Measurements from ENCODE around the gene PFDN5. TPM values are rescaled to one million over a fixed set of nuclear protein-coding genes. Genes with fewer than 3 reads are reported as not detected.

The PFDN5 gene
- total RNA-seq, 2 donors from 2014 or later: 322 to 403 TPM

DNA sequence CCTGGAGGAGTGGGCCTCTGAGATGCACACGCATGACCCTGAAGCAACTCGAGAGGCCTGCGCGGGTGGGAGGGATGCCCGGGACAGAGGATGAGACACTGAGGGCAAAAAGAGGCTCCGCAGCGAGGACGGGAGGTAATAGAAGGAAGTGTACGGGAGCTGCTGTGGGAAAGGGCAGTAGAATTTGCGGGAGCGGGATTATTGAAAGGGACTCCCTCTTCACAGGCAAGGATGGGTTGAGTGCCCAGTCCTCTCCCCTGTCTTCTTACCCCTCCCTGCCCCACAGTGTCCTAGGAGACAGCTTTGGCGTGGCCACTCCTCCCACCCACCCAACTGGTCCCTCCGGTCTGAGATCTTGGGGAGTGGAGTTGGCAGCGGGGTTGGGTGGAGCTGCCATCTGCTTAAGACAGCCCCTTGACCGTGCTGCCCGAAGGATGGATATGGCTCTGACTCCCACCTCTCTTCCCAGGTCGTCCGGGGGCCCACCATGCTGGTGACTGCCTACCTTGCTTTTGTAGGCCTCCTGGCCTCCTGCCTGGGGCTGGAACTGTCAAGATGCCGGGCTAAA is 42.9 kb upstream of the PFDN5 start:
- Histone ChIP-seq H3K4me1 (ENCODE audit: control insufficient read depth, insufficient read depth, low read length) (peaks cover 3% of the 10 kb centered on the region), H3K9me3 (ENCODE audit: control insufficient read depth, low read length) (no peaks in the 10 kb centered on the region), H3K27ac (ENCODE audit: low read depth, low read length) (peak overlapping the region; percentile 55), H3K36me3 (ENCODE audit: control insufficient read depth, insufficient read depth, low read length) (peaks cover 11% of the 10 kb centered on the region), H3K9ac (ENCODE audit: extremely low read depth, low read length, poor library complexity, severe bottlenecking) (peak overlapping the region; percentile 63), H3K4me3 (ENCODE audit: low read length) (peak overlapping the region; percentile 86), H3K27me3 (ENCODE audit: control insufficient read depth, insufficient read depth, low read length, poor library complexity, severe bottlenecking) (no peaks in the 10 kb centered on the region)
- peaks cover 11% of the 10 kb centered on the region for H3K36me3 Mint-ChIP-seq (ENCODE audit: low read depth)
- WGBS, 2 experiments (ENCODE audit: insufficient coverage in 1 of 2, insufficient read length in 1 of 2): 15 to 22% methylated on average over 13 to 19 of the region's 19 CpGs
- H3K9me3 Mint-ChIP-seq: no peaks in the 10 kb centered on the region
- TF ChIP-seq, protein P1, sequence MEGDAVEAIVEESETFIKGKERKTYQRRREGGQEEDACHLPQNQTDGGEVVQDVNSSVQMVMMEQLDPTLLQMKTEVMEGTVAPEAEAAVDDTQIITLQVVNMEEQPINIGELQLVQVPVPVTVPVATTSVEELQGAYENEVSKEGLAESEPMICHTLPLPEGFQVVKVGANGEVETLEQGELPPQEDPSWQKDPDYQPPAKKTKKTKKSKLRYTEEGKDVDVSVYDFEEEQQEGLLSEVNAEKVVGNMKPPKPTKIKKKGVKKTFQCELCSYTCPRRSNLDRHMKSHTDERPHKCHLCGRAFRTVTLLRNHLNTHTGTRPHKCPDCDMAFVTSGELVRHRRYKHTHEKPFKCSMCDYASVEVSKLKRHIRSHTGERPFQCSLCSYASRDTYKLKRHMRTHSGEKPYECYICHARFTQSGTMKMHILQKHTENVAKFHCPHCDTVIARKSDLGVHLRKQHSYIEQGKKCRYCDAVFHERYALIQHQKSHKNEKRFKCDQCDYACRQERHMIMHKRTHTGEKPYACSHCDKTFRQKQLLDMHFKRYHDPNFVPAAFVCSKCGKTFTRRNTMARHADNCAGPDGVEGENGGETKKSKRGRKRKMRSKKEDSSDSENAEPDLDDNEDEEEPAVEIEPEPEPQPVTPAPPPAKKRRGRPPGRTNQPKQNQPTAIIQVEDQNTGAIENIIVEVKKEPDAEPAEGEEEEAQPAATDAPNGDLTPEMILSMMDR (conservative IDR thresholded peaks at IDR 0.05): no peak
- H3K27ac Mint-ChIP-seq: peak overlapping the region; percentile 91
- H3K4me3 Mint-ChIP-seq: peak overlapping the region; percentile 87
- no peak for DNase-seq
- no peaks in the 10 kb centered on the region for H3K27me3 Mint-ChIP-seq (ENCODE audit: insufficient read depth)
- H3K4me1 Mint-ChIP-seq: peaks cover 14% of the 10 kb centered on the region

DNA sequence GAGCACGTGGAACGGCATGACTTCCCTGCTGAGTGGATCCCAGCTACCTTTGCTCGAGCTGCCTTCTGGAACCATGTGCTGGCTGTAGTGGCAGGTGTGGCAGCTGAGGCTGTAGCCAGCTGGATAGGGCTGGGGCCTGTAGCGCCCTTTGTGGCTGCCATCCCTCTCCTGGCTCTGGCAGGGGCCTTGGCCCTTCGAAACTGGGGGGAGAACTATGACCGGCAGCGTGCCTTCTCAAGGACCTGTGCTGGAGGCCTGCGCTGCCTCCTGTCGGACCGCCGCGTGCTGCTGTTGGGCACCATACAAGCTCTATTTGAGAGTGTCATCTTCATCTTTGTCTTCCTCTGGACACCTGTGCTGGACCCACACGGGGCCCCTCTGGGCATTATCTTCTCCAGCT is 42.0 kb upstream of the PFDN5 start:
- H3K9ac ChIP-seq (ENCODE audit: extremely low read depth, low read length, poor library complexity, severe bottlenecking): no peak overlapping the region
- H3K27me3 ChIP-seq (ENCODE audit: control insufficient read depth, insufficient read depth, low read length, poor library complexity, severe bottlenecking): no peaks in the 10 kb centered on the region
- H3K4me3 Mint-ChIP-seq: peak overlapping the region; percentile 87
- H3K36me3 Mint-ChIP-seq (ENCODE audit: low read depth): peaks cover 11% of the 10 kb centered on the region
- H3K4me3 ChIP-seq (ENCODE audit: low read length): peak overlapping the region; percentile 86
- H3K4me1 Mint-ChIP-seq: peaks cover 14% of the 10 kb centered on the region
- 94 to 99% methylated on average over 12 to 13 of the region's 13 CpGs for WGBS, 2 experiments (ENCODE audit: insufficient coverage in 1 of 2, insufficient read length in 1 of 2)
- peaks cover 3% of the 10 kb centered on the region for H3K4me1 ChIP-seq (ENCODE audit: control insufficient read depth, insufficient read depth, low read length)
- no peaks in the 10 kb centered on the region for H3K27me3 Mint-ChIP-seq (ENCODE audit: insufficient read depth)
- no peaks in the 10 kb centered on the region for H3K9me3 Mint-ChIP-seq
- H3K9me3 ChIP-seq (ENCODE audit: control insufficient read depth, low read length): no peaks in the 10 kb centered on the region
- peak; percentile 51 for DNase-seq
- H3K27ac ChIP-seq (ENCODE audit: low read depth, low read length): no peak overlapping the region
- no peak overlapping the region for H3K27ac Mint-ChIP-seq
- H3K36me3 ChIP-seq (ENCODE audit: control insufficient read depth, insufficient read depth, low read length): peaks cover 11% of the 10 kb centered on the region
- TF ChIP-seq, protein P1 (conservative IDR thresholded peaks at IDR 0.05): no peak

DNA sequence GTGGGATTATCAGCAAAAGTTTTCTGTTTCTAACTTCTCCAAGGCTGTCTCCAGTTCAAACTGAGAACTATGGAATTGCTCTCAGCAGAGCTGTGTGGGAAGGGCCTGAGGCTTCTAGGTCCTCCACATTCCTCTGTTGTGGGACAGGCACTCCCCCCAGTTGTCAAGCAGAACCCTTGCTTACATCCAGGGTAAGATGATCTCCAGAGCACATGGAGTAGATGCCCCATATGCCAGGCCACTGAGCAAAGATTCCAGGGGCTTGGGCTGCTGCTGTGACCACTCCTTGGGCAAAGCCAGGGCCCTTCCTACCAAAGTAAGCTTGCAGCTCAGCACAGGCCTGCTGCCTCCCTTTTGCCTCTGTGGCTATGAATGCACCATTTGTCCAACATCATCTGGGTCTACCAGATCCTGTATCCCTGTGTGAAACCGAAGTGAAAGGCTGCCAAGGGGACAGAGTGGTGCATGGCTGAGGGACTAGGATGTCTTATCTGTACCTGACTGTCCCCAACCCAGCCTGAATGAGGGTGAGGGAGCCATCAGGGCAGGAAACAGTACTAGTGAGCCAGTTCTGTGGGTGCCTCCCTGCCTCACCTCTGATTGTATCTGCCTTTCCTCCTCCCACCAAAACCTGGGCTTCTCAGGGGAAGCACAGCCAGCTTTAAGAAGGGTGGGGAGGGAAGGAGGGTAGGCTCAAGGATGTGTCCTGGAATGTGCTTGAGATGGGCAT is 40.4 kb upstream of the PFDN5 start:
- Mint-ChIP-seq H3K4me3 (no peak overlapping the region), H3K9me3 (no peaks in the 10 kb centered on the region), H3K36me3 (ENCODE audit: low read depth) (peaks cover 11% of the 10 kb centered on the region), H3K4me1 (peaks cover 14% of the 10 kb centered on the region), H3K27me3 (ENCODE audit: insufficient read depth) (no peaks in the 10 kb centered on the region), H3K27ac (no peak overlapping the region)
- H3K4me3 ChIP-seq (ENCODE audit: low read length): no peak overlapping the region
- 60 to 97% methylated on average over 1 of the region's 1 CpG for WGBS, 2 experiments (ENCODE audit: insufficient coverage in 1 of 2, insufficient read length in 1 of 2)
- DNase-seq: no peak
- H3K4me1 ChIP-seq (ENCODE audit: control insufficient read depth, insufficient read depth, low read length): peaks cover 3% of the 10 kb centered on the region
- TF ChIP-seq, protein P1 (conservative IDR thresholded peaks at IDR 0.05): no peak
- no peak overlapping the region for H3K27ac ChIP-seq (ENCODE audit: low read depth, low read length)
- H3K36me3 ChIP-seq (ENCODE audit: control insufficient read depth, insufficient read depth, low read length): peaks cover 11% of the 10 kb centered on the region
- H3K9me3 ChIP-seq (ENCODE audit: control insufficient read depth, low read length): no peaks in the 10 kb centered on the region
- H3K27me3 ChIP-seq (ENCODE audit: control insufficient read depth, insufficient read depth, low read length, poor library complexity, severe bottlenecking): no peaks in the 10 kb centered on the region
- H3K9ac ChIP-seq (ENCODE audit: extremely low read depth, low read length, poor library complexity, severe bottlenecking): no peak overlapping the region
